GM19239 (cell line): ENCODE results near the gene AZU1.
"Not testable (repeated sequence)": the region's sequence is repeated elsewhere in the genome, so short reads cannot be mapped to it uniquely, and the experiment has no call there.

ENCODE experiments used
- DNase-seq: peaks from one replicate; pipeline ENCODE4 v3.0.0; 2011; ENCODE audit warnings: low spot score; ENCODE audit not compliant: insufficient read length
- FAIRE-seq: peaks from 2 replicates; lab custom pipeline; 2011; peaks lifted over from hg19 to GRCh38; lab: Jason Lieb, UNC

Gene AZU1

GRCh38 chr19:852136-853013 lies 24.7 kb downstream of the AZU1 start, which contains the start of gene ELANE:
Gene ELANE, plus strand, starts transcription at chr19:852303. Its CDS starts 26 bp downstream, at chr19:852329.
- FAIRE-seq, result no peak
- no peak for DNase-seq

- DNase-seq, result no peak
- FAIRE-seq, result no peak
Measured at GRCh38 chr19:853014-853585, 25.5 kb downstream of the AZU1 start.

- not testable (repeated sequence) for DNase-seq, FAIRE-seq
Measured at GRCh38 chr19:853614-854220, 26.1 kb downstream of the AZU1 start.

- DNase-seq, result no peak
- FAIRE-seq, result no peak
Measured at GRCh38 chr19:854549-854948, 26.9 kb downstream of the AZU1 start.

- FAIRE-seq, result no peak
- no peak for DNase-seq
Measured at GRCh38 chr19:855142-855541, 27.5 kb downstream of the AZU1 start.

- DNase-seq, result no peak
- no peak for FAIRE-seq
Measured at GRCh38 chr19:855566-856120, 28.0 kb downstream of the AZU1 start.

- DNase-seq (no peak), FAIRE-seq (no peak)
Measured at GRCh38 chr19:858284-858683, 30.6 kb downstream of the AZU1 start.

GRCh38 chr19:858868-859843 lies 31.5 kb downstream of the AZU1 start, which contains the start of gene CFD:
Gene CFD, plus strand, starts transcription at chr19:859664. Its CDS starts 26 bp downstream, at chr19:859690.
- FAIRE-seq (no peak), DNase-seq (no peak)

- FAIRE-seq, result no peak
- no peak for DNase-seq
Measured at GRCh38 chr19:861141-861755, 33.6 kb downstream of the AZU1 start.

- FAIRE-seq (peak; percentile 23), DNase-seq (peak; percentile 69)
Measured at GRCh38 chr19:861756-862580, 34.3 kb downstream of the AZU1 start.

GRCh38 chr19:862581-863314 lies 35.1 kb downstream of the AZU1 start:
- DNase-seq (peak; percentile 87), FAIRE-seq (peak; percentile 84)

GRCh38 chr19:863315-863620 lies 35.6 kb downstream of the AZU1 start:
- no peak for FAIRE-seq
- no peak for DNase-seq

GRCh38 chr19:866769-867300 lies 39.2 kb downstream of the AZU1 start:
- FAIRE-seq, result no peak
- DNase-seq, result no peak

GRCh38 chr19:867301-867793 lies 39.7 kb downstream of the AZU1 start:
- FAIRE-seq (no peak), DNase-seq (no peak)

- DNase-seq (no peak), FAIRE-seq (no peak)
Measured at GRCh38 chr19:867855-868457, 40.3 kb downstream of the AZU1 start.

GRCh38 chr19:868458-869244 lies 41.0 kb downstream of the AZU1 start:
- DNase-seq, result no peak
- FAIRE-seq, result no peak
